GM18873 (cell line): ENCODE data around the gene GMNN.
"Not testable (repeated sequence)": the region's sequence is repeated elsewhere in the genome, so short reads cannot be mapped to it uniquely, and the experiment has no call there.

Experiments
- ATAC-seq: cut with Tn5 transposase; IDR thresholded peaks from one replicate; pipeline ENCODE4 v1.9.1; 2021; ENCODE audit warnings: mild to moderate bottlenecking, moderate library complexity, moderate number of reproducible peaks; ENCODE audit not compliant: unreplicated experiment, low FRiP score

The GMNN gene

GRCh38 chr6:24761193-24761835 is 13.4 kb upstream of the GMNN start:
- no peak for ATAC-seq

- no peak for ATAC-seq
Observed at GRCh38 chr6:24761851-24762250, 12.9 kb upstream of the GMNN start.

GRCh38 chr6:24763578-24763977 is 11.2 kb upstream of the GMNN start:
- ATAC-seq, result no peak

GRCh38 chr6:24764833-24765828 is 9.6 kb upstream of the GMNN start:
- ATAC-seq, result not testable (repeated sequence)

- ATAC-seq, result not testable (repeated sequence)
Observed at GRCh38 chr6:24765968-24766367, 8.8 kb upstream of the GMNN start.

- ATAC-seq, result no peak
Observed at GRCh38 chr6:24766680-24767462, 7.9 kb upstream of the GMNN start.

GRCh38 chr6:24768361-24768760 is 6.4 kb upstream of the GMNN start:
- ATAC-seq, result no peak

- peak; percentile 5 for ATAC-seq
Observed at GRCh38 chr6:24775520-24776058, 852 bp downstream of the GMNN start.

GRCh38 chr6:24777227-24777626 is 2.5 kb downstream of the GMNN start:
- ATAC-seq, result no peak

GRCh38 chr6:24778121-24778520 is 3.4 kb downstream of the GMNN start:
- ATAC-seq, result no peak

- ATAC-seq, result no peak
Observed at GRCh38 chr6:24778878-24779277, 4.1 kb downstream of the GMNN start.

GRCh38 chr6:24779416-24780016 is 4.8 kb downstream of the GMNN start:
- no peak for ATAC-seq

- ATAC-seq, result no peak
Observed at GRCh38 chr6:24780206-24780605, 5.5 kb downstream of the GMNN start.

- no peak for ATAC-seq
Observed at GRCh38 chr6:24788031-24788665, 13.4 kb downstream of the GMNN start.

- no peak for ATAC-seq
Observed at GRCh38 chr6:24795106-24795505, 20.4 kb downstream of the GMNN start.

- ATAC-seq, result no peak
Observed at GRCh38 chr6:24796616-24797290, 22.0 kb downstream of the GMNN start.

GRCh38 chr6:24797596-24798216 is 23.0 kb downstream of the GMNN start:
- ATAC-seq, result no peak

GRCh38 chr6:24798740-24799540 is 24.2 kb downstream of the GMNN start, which contains the start of gene ARMH2:
TSS of gene ARMH2 (minus strand) at chr6:24798917. CDS start at chr6:24798857, 60 bp downstream.
- ATAC-seq, result no peak
